ENCODE measurements around the gene MBOAT2. TPM values are rescaled to one million over a fixed set of nuclear protein-coding genes. Genes with fewer than 3 reads are reported as not detected.
"Not testable (repeated sequence)": the region's sequence is repeated elsewhere in the genome, so short reads cannot be mapped to it uniquely, and the experiment has no call there.

MBOAT2 gene
- polyA plus RNA-seq, 1 donor (not counting 4 experiments of a cell fraction or from before 2014, with no cell fraction given), result 121 TPM

DNA sequence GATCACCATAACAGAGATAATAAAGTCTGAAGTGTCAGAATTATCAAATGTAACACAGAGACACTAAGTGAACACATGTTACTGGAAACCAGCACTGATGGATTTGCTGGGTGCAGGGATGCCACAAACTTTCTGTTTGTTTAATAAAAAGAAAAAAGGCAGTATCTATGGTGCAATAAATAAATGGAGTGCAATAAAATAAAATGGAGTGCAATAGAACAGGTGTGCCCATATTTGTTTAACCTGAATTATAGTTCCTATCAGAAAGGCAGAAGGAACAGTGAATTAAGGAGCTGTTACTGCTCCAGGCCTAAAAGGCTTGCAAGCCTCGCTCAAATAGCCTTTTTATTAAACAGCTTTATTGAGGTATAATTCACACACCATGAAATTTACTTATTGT is 85.1 kb downstream of the MBOAT2 start:
- Histone ChIP-seq H3K9ac (ENCODE audit: control insufficient read depth, extremely low read depth, insufficient read depth, low read length) (no peak overlapping the region), H4K20me1 (ENCODE audit: control insufficient read depth, extremely low read depth, insufficient read depth, low read length) (no peaks in the 10 kb centered on the region), H3K9me1 (ENCODE audit: control insufficient read depth, extremely low read depth, insufficient read depth, low read length) (no peaks in the 10 kb centered on the region), H3K27ac (ENCODE audit: control insufficient read depth, insufficient read depth, low read length) (no peak overlapping the region), H3K9me3 (ENCODE audit: control insufficient read depth, low read depth, low read length) (no peaks in the 10 kb centered on the region), H3K4me2 (ENCODE audit: control insufficient read depth, extremely low read depth, insufficient read depth, low read depth, low read length) (no peak overlapping the region), H3K27me3 (ENCODE audit: control insufficient read depth, extremely low read depth, insufficient read depth, low read length) (no peaks in the 10 kb centered on the region), H3K79me2 (ENCODE audit: control insufficient read depth, insufficient read depth, low read length) (peaks cover 5% of the 10 kb centered on the region), H3K4me3 (ENCODE audit: control insufficient read depth in 2 of 3, extremely low read depth in 1 of 3, insufficient read depth in 2 of 3, low read depth in 1 of 3, low read length in 3 of 3) (no peak overlapping the region), H2AFZ (ENCODE audit: control insufficient read depth, low read length) (no peak overlapping the region), H3K4me1 (ENCODE audit: control insufficient read depth, extremely low read depth, insufficient read depth, low read length) (peaks cover 1% of the 10 kb centered on the region), H3K36me3 (ENCODE audit: control insufficient read depth in 2 of 2, extremely low read depth in 1 of 2, insufficient read depth in 2 of 2, low read length in 2 of 2) (no peaks in the 10 kb centered on the region)
- dilution Hi-C loops (cut with MboI; ENCODE audit: extremely low pct_ligation_motif_present, low sequenced_read_pairs), result no loop called here
- DNase-seq (ENCODE audit: low read depth, low spot score), result no peak
- no peak for FAIRE-seq
- TF ChIP-seq EZH2 (IDR thresholded peaks at IDR 0.05; ENCODE audit: low read length), result no peak
- TF ChIP-seq, protein P1, sequence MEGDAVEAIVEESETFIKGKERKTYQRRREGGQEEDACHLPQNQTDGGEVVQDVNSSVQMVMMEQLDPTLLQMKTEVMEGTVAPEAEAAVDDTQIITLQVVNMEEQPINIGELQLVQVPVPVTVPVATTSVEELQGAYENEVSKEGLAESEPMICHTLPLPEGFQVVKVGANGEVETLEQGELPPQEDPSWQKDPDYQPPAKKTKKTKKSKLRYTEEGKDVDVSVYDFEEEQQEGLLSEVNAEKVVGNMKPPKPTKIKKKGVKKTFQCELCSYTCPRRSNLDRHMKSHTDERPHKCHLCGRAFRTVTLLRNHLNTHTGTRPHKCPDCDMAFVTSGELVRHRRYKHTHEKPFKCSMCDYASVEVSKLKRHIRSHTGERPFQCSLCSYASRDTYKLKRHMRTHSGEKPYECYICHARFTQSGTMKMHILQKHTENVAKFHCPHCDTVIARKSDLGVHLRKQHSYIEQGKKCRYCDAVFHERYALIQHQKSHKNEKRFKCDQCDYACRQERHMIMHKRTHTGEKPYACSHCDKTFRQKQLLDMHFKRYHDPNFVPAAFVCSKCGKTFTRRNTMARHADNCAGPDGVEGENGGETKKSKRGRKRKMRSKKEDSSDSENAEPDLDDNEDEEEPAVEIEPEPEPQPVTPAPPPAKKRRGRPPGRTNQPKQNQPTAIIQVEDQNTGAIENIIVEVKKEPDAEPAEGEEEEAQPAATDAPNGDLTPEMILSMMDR (optimal IDR thresholded peaks at IDR 0.05 in 1 of 3, IDR thresholded peaks at IDR 0.05 in 1 of 3, conservative IDR thresholded peaks at IDR 0.05 in 1 of 3; ENCODE audit: extremely low read depth in 1 of 3, insufficient read depth in 2 of 3, low read length in 3 of 3), result no peak

GRCh38 chr2:8915941-8916340 is 87.5 kb downstream of the MBOAT2 start:
- FAIRE-seq (no peak), DNase-seq (ENCODE audit: low read depth, low spot score) (no peak)
- dilution Hi-C loops (cut with MboI; ENCODE audit: extremely low pct_ligation_motif_present, low sequenced_read_pairs), result no loop called here
- no peak overlapping the region for H3K4me2 ChIP-seq (ENCODE audit: control insufficient read depth, extremely low read depth, insufficient read depth, low read depth, low read length)
- H2AFZ ChIP-seq (ENCODE audit: control insufficient read depth, low read length), result no peak overlapping the region
- peaks cover 1% of the 10 kb centered on the region for H3K9me3 ChIP-seq (ENCODE audit: control insufficient read depth, low read depth, low read length)
- no peaks in the 10 kb centered on the region for H4K20me1 ChIP-seq (ENCODE audit: control insufficient read depth, extremely low read depth, insufficient read depth, low read length)
- H3K4me3 ChIP-seq (ENCODE audit: control insufficient read depth in 2 of 3, extremely low read depth in 1 of 3, insufficient read depth in 2 of 3, low read depth in 1 of 3, low read length in 3 of 3), result no peak overlapping the region
- no peaks in the 10 kb centered on the region for H3K4me1 ChIP-seq (ENCODE audit: control insufficient read depth, extremely low read depth, insufficient read depth, low read length)
- no peak overlapping the region for H3K9ac ChIP-seq (ENCODE audit: control insufficient read depth, extremely low read depth, insufficient read depth, low read length)
- no peak for TF ChIP-seq EZH2 (IDR thresholded peaks at IDR 0.05; ENCODE audit: low read length)
- TF ChIP-seq, protein P1 (optimal IDR thresholded peaks at IDR 0.05 in 1 of 3, IDR thresholded peaks at IDR 0.05 in 1 of 3, conservative IDR thresholded peaks at IDR 0.05 in 1 of 3; ENCODE audit: extremely low read depth in 1 of 3, insufficient read depth in 2 of 3, low read length in 3 of 3), result no peak
- H3K9me1 ChIP-seq (ENCODE audit: control insufficient read depth, extremely low read depth, insufficient read depth, low read length), result no peaks in the 10 kb centered on the region
- H3K27me3 ChIP-seq (ENCODE audit: control insufficient read depth, extremely low read depth, insufficient read depth, low read length), result no peaks in the 10 kb centered on the region
- no peaks in the 10 kb centered on the region for H3K36me3 ChIP-seq (ENCODE audit: control insufficient read depth in 2 of 2, extremely low read depth in 1 of 2, insufficient read depth in 2 of 2, low read length in 2 of 2)
- H3K79me2 ChIP-seq (ENCODE audit: control insufficient read depth, insufficient read depth, low read length), result peaks cover 12% of the 10 kb centered on the region
- no peak overlapping the region for H3K27ac ChIP-seq (ENCODE audit: control insufficient read depth, insufficient read depth, low read length)

GRCh38 chr2:8913767-8914166 is 89.7 kb downstream of the MBOAT2 start:
- H3K4me2 ChIP-seq (ENCODE audit: control insufficient read depth, extremely low read depth, insufficient read depth, low read depth, low read length); dilution Hi-C loops (cut with MboI; ENCODE audit: extremely low pct_ligation_motif_present, low sequenced_read_pairs): not testable (repeated sequence)

More at GRCh38 chr2:8913767-8914166, 89.7 kb downstream of the MBOAT2 start:
- not testable (repeated sequence) for H3K27ac ChIP-seq (ENCODE audit: control insufficient read depth, insufficient read depth, low read length); H3K36me3 ChIP-seq (ENCODE audit: control insufficient read depth in 2 of 2, extremely low read depth in 1 of 2, insufficient read depth in 2 of 2, low read length in 2 of 2); FAIRE-seq; H4K20me1 ChIP-seq (ENCODE audit: control insufficient read depth, extremely low read depth, insufficient read depth, low read length); H3K27me3 ChIP-seq (ENCODE audit: control insufficient read depth, extremely low read depth, insufficient read depth, low read length); H3K4me1 ChIP-seq (ENCODE audit: control insufficient read depth, extremely low read depth, insufficient read depth, low read length); H3K9ac ChIP-seq (ENCODE audit: control insufficient read depth, extremely low read depth, insufficient read depth, low read length); H3K9me3 ChIP-seq (ENCODE audit: control insufficient read depth, low read depth, low read length); DNase-seq (ENCODE audit: low read depth, low spot score); H3K4me3 ChIP-seq (ENCODE audit: control insufficient read depth in 2 of 3, extremely low read depth in 1 of 3, insufficient read depth in 2 of 3, low read depth in 1 of 3, low read length in 3 of 3); H2AFZ ChIP-seq (ENCODE audit: control insufficient read depth, low read length); H3K9me1 ChIP-seq (ENCODE audit: control insufficient read depth, extremely low read depth, insufficient read depth, low read length)
- H3K79me2 ChIP-seq (ENCODE audit: control insufficient read depth, insufficient read depth, low read length), result peaks cover 20% of the 10 kb centered on the region

All from keratinocyte (primary cell).